Brain microvascular endothelial cell (primary cell): ENCODE data around the gene KIAA0232.

Source experiments
- DNase-seq: peaks from one replicate; pipeline ENCODE4 v3.0.0-alpha.2; 2020
- H3K27ac ChIP-seq: fragments of 250-450 bp; sonication (Bioruptor Pico); 2 replicates; pipeline ENCODE4 v1.5.1; 2020; ENCODE audit warnings: mild to moderate bottlenecking, moderate library complexity
- H3K27me3 ChIP-seq: fragments of 250-450 bp; sonication (Bioruptor Pico); replicated peaks from 2 replicates; pipeline ENCODE4 v1.5.1; 2020; ENCODE audit warnings: mild to moderate bottlenecking
- H3K36me3 ChIP-seq: fragments of 250-450 bp; sonication (Bioruptor Pico); replicated peaks from 2 replicates; pipeline ENCODE4 v1.5.1; 2020; ENCODE audit warnings: mild to moderate bottlenecking
- H3K4me3 ChIP-seq: 2 replicates; pipeline ENCODE4 v1.5.1; 2011; ENCODE audit warnings: low read depth, mild to moderate bottlenecking, control low read depth, low read length, moderate library complexity
- in situ Hi-C: cut with HindIII; loops from 2 replicates; pipeline ENCODE4 v1.10.0; 2017; ENCODE audit warnings: low sequenced_read_pairs, low pct_ligation_motif_present
- TF ChIP-seq, protein P1 (sequence below): IDR thresholded peaks from 2 replicates; pipeline ENCODE4 v1.5.1; 2011; ENCODE audit warnings: low read depth, mild to moderate bottlenecking, moderate library complexity, low read length, control low read depth, inconsistent platforms; ENCODE audit errors: missing control alignments

The KIAA0232 gene

DNA sequence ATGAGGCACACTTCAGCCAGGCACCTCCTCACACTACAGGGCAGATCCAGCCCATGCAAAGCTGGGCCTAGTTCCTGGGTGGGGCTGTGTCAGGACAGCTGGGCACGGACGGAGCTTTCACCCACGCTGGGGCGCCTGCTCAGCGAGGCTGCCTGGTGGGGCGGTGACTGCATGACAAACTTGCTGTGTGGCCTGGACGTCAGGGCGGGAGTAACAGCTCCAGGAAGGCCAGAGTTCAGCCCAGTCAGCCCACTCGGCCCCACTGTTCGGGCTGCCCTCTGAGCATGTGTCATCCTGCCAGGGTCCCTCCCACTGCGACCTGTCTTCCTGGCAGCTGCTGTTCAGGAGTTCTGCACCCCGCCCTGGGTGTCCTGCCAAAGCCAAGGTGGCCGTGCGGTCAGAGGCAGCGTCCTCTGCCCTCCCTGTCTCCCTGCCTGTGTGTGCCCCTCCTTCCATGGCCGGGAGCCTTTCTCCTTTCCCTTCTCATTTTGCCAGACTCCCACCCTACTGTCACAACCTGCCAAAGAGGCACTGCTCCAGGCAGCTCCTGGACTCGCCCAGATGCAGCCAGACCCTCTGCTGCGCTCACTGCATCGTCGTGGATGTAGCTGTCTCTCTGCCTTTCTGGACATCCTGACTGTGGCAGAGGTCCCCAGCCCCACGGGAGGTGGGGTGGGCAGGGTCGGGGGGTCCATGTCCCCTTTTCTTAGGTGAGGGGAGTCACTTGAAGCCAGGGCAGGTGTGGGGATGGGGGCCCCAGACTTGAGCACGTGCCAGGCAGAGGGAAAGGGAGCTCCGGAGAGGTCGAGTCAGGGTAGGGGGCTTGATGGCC, 33.0 kb upstream of the KIAA0232 start:
- Histone ChIP-seq H3K27me3 (no peaks in the 10 kb centered on the region), H3K4me3 (no peak overlapping the region), H3K36me3 (no peaks in the 10 kb centered on the region), H3K27ac (no peak overlapping the region)
- DNase-seq, result peak; percentile 15
- TF ChIP-seq, protein P1, sequence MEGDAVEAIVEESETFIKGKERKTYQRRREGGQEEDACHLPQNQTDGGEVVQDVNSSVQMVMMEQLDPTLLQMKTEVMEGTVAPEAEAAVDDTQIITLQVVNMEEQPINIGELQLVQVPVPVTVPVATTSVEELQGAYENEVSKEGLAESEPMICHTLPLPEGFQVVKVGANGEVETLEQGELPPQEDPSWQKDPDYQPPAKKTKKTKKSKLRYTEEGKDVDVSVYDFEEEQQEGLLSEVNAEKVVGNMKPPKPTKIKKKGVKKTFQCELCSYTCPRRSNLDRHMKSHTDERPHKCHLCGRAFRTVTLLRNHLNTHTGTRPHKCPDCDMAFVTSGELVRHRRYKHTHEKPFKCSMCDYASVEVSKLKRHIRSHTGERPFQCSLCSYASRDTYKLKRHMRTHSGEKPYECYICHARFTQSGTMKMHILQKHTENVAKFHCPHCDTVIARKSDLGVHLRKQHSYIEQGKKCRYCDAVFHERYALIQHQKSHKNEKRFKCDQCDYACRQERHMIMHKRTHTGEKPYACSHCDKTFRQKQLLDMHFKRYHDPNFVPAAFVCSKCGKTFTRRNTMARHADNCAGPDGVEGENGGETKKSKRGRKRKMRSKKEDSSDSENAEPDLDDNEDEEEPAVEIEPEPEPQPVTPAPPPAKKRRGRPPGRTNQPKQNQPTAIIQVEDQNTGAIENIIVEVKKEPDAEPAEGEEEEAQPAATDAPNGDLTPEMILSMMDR, result no peak
- in situ Hi-C loops, result loop anchor here (25.0 kb wide), 1 partner anchor 113 kb away; no protein-coding TSS in a partner anchor

DNA sequence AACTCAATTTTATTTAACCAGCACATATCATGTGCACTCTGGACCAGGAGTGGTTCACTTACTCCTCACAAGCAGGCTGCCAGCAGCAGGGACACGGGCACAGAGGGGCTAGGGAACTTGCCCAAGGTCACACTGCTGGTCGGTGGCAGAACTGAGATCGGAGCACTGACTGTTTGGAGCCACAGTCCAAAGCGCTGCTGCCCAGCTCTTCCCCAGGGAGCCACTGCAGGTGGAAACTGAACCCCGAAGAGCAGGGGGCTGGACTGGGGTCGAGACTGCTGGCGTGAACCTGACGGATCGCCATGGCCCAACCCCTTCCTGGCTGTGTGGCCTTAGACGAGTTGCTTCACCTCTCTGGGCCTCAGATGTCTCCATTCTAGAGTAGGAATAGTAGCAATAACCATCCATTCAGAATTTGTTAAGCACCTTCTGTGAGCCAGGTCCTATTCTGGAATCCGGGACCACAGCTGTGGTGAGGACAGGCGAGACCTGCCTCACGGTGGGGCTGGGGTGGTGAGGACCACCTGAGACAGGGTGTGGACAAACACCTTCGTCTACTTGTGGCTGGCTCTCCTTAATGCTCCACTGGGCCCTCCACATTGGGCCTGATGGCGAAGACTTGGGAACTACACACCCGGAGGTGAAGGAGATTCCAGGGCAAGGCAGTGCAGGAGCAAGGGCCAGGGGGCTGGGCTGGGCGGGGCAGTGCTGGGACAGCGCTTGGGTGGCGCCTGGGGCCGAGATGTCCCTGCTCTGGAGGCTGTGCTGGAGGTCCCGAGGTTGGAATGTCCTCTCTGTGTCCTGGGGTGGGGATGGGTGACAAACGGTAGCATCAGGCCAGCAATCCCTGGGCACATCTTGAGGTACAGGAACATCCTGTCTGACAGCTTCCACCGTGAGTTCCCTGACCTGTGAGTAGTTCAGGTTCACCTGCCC, 32.0 kb upstream of the KIAA0232 start:
- TF ChIP-seq, protein P1, result no peak
- H3K4me3 ChIP-seq, result no peak overlapping the region
- no peak for DNase-seq
- H3K27me3 ChIP-seq, result no peaks in the 10 kb centered on the region
- H3K27ac ChIP-seq, result no peak overlapping the region
- H3K36me3 ChIP-seq, result no peaks in the 10 kb centered on the region
- in situ Hi-C loops, result no loop called here

DNA sequence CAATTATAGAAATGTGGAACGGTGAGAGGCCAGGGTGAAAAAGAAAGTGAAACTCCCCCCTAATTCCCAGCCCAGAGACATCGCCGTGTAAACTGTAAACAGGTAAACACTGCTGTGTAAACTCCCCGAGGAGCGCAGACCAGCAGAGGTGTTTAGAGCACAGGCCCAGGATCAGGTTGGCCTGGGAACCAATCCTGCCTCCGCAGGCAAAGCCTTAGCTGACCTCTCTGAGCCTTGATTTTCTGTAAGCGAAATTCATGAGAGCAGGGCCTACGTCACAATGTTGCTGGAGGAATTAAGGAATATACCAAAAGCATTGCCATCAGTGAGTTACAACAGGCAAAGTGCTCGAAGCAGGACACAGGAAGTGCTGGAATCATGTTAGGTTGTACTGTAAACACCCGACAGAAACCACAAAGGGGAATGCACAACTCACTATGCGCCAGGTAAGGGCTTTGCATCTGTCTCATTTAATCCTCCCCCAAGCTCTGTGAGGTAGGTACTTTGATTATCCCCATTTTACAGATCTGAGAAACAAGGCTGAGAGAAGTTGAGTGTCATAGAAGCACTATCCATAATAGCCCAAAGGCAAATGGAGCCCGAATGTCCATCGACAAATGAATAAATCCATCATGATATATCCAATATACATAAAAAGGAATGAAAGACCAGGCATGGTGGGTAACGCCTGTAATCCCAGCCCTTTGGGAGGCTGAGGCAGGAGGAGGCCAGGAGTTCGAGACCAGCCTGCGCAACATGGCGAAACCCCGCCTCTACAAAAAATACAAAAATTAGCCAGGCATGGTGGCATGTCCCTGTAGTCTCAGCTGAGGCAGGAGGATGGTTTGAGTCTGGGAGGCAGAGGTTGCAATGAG, 30.7 kb upstream of the KIAA0232 start:
- Histone ChIP-seq H3K27me3 (no peaks in the 10 kb centered on the region), H3K27ac (no peak overlapping the region), H3K4me3 (no peak overlapping the region), H3K36me3 (no peaks in the 10 kb centered on the region)
- in situ Hi-C loops, result no loop called here
- DNase-seq, result no peak
- TF ChIP-seq, protein P1, result no peak

DNA sequence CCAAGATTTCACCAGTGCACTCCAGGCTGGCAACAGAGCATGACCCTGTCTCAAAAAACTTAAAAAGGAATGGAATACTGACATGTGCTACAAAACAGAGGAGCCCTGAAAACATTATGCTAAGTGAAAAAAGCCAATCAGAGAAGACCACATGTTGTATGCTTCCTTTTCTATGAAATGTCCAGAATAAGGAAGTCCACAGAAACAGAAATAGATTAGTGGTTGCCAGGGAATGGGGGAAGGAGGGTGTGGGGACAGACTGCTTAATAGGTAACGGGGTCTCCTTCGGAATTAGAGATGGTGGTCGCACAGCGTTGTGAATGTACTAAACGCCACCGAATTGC, 30.1 kb upstream of the KIAA0232 start:
- no peak overlapping the region for H3K4me3 ChIP-seq
- no peak overlapping the region for H3K27ac ChIP-seq
- TF ChIP-seq, protein P1, result no peak
- in situ Hi-C loops, result no loop called here
- H3K27me3 ChIP-seq, result no peaks in the 10 kb centered on the region
- no peak for DNase-seq
- no peaks in the 10 kb centered on the region for H3K36me3 ChIP-seq

DNA sequence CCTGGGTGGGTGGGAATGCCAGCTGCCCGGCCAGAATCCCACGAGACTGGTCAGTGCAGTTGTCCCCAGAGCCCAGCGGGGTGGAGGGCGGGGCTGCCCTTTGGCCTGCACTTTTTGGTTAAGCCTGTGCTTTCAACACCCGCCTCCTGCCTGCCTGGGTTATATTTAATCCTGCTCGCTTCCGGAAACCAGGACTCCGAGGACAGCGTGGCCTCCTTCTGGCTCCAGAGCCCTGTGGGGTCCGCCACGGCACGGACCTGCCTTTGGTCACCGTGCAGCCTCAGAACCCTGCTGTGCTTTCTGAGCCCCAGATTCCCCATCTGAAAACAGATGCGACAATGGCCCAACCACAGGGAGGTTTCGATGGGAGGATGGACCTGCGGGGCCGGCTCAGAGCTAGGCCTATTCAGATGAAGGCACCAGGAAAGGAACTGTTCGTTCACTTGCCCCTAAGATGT, 29.4 kb upstream of the KIAA0232 start:
- in situ Hi-C loops, result no loop called here
- no peak overlapping the region for H3K27ac ChIP-seq
- no peak for DNase-seq

More for the DNA sequence above, 29.4 kb upstream of the KIAA0232 start:
- Histone ChIP-seq H3K4me3 (no peak overlapping the region), H3K36me3 (no peaks in the 10 kb centered on the region), H3K27me3 (no peaks in the 10 kb centered on the region)
- TF ChIP-seq, protein P1, result no peak
